Right lung (tissue), 5 donors: ENCODE results near the gene NDUFA6. TPM values are rescaled to one million over a fixed set of nuclear protein-coding genes. Genes with fewer than 3 reads are reported as not detected.
"Not testable (repeated sequence)": the region's sequence is repeated elsewhere in the genome, so short reads cannot be mapped to it uniquely, and the experiment has no call there.

Source experiments
- DNase-seq, 2 donors: peaks; one replicate each; pipeline ENCODE4 v3.0.0-alpha.2; 2013
- polyA plus RNA-seq, 5 donors: library from polyadenylated mRNA; unstranded; fragments of 120-200 nt; gene quantifications; one replicate each; pipeline versions ENCODE4 v1.2.1 to v1.2.3, GENCODE V29; 2013; ENCODE audit warnings: inconsistent platforms in 1 of 5, low replicate concordance in 1 of 5; ENCODE audit not compliant: insufficient read length in 5 of 5, insufficient read depth in 1 of 5

The NDUFA6 gene
- polyA plus RNA-seq, 5 donors: 69.4 to 117 (median 95.0) TPM

- DNase-seq: no peak
Observed at GRCh38 chr22:42116848-42117424, 26.4 kb upstream of the NDUFA6 start.

GRCh38 chr22:42115420-42115830 is 24.9 kb upstream of the NDUFA6 start:
- not testable (repeated sequence) for DNase-seq

GRCh38 chr22:42114721-42115120 is 24.1 kb upstream of the NDUFA6 start:
- DNase-seq: no peak

- DNase-seq: not testable (repeated sequence)
Observed at GRCh38 chr22:42112793-42113192, 22.2 kb upstream of the NDUFA6 start.

GRCh38 chr22:42111798-42112197 is 21.2 kb upstream of the NDUFA6 start:
- no peak for DNase-seq

- DNase-seq: no peak
Observed at GRCh38 chr22:42108848-42109247, 18.3 kb upstream of the NDUFA6 start.

- not testable (repeated sequence) for DNase-seq
Observed at GRCh38 chr22:42104332-42104860, 13.8 kb upstream of the NDUFA6 start.

- DNase-seq: no peak
Observed at GRCh38 chr22:42101199-42101598, 10.6 kb upstream of the NDUFA6 start.

- no peak for DNase-seq
Observed at GRCh38 chr22:42091455-42091782, 847 bp upstream of the NDUFA6 start.

GRCh38 chr22:42086051-42086450 is 4.5 kb downstream of the NDUFA6 start:
- DNase-seq: no peak

GRCh38 chr22:42084874-42085273 is 5.7 kb downstream of the NDUFA6 start:
- no peak for DNase-seq

- DNase-seq: no peak
Observed at GRCh38 chr22:42083119-42083518, 7.5 kb downstream of the NDUFA6 start.

- DNase-seq: no peak
Observed at GRCh38 chr22:42080287-42080686, 10.3 kb downstream of the NDUFA6 start.

GRCh38 chr22:42079319-42080251 is 11.0 kb downstream of the NDUFA6 start, which contains the start of gene SMDT1:
Gene SMDT1, plus strand, starts transcription at chr22:42079700. Its CDS starts 69 bp downstream, at chr22:42079769.
- peak; percentile 98 to 99 for DNase-seq

- no peak for DNase-seq
Observed at GRCh38 chr22:42078469-42079318, 11.9 kb downstream of the NDUFA6 start.

- DNase-seq: no peak
Observed at GRCh38 chr22:42077486-42078125, 13.0 kb downstream of the NDUFA6 start.

- DNase-seq: no peak
Observed at GRCh38 chr22:42076764-42077485, 13.6 kb downstream of the NDUFA6 start.

- DNase-seq: no peak
Observed at GRCh38 chr22:42074846-42075676, 15.5 kb downstream of the NDUFA6 start.

GRCh38 chr22:42074132-42074811 is 16.3 kb downstream of the NDUFA6 start, which contains the start of gene PHETA2:
Gene PHETA2, plus strand, starts transcription at chr22:42074248. Its CDS starts 3,046 bp downstream, at chr22:42077294.
- peak; percentile 48 to 56 for DNase-seq
